GF-D8 (cell line): Measurements from ENCODE around the gene ZC3H4.
A peak's percentile ranks its signal among the peaks of the same experiment; 100 is the strongest.
"Not testable (repeated sequence)": the region's sequence is repeated elsewhere in the genome, so short reads cannot be mapped to it uniquely, and the experiment has no call there.

Source experiments
- DNase-seq: peaks from one replicate; lab custom pipeline; 2025; lab: John Stamatoyannopoulos, UW

The ZC3H4 gene

DNA sequence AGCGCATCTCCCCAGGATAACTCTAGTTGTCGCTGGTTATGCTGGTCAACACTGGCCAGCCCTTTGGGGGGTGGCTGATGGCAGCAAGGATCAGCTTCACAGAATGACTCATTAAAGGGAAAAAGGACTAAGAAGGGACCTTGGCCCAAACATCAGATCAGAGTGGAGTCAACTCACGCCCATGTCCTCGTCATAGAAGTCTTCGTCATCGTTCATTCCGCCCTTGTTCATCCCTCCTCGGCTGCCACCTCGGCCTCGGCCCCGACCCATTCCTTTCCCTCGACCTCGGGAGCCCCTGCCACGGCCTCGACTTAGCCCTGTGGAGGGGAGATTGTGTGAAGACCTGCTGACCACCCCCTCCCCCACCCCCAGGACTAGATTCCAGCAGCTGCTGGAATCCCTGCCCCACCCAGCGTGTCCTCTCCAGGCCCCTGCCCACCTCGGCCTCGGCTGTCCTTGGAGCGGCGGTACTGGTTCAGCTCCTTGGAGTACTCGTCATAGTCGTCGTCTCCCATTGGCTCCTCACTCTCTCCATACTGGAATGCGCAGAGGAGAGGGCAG is 28.6 kb downstream of the ZC3H4 start:
- no peak for DNase-seq

DNA sequence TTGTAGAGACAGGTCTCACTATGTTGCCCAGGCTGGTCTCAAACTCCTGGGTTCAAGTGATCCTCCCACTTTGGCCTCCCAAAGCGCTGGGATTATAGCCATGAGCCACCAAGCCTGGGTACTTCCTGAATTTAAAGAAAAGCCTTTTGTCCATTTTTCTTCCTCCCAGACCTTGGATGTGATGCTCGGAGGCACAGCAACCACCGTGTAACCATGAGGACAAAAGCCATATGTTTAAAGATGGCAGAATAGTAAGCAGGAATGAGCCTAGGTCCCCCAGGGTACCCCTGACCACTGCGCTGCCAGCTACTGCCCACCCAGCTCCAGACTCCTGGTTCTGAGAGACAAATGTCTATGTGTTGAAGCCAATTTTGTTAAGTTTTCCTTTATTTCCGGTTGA is 31.1 kb downstream of the ZC3H4 start:
- DNase-seq, result no peak

DNA sequence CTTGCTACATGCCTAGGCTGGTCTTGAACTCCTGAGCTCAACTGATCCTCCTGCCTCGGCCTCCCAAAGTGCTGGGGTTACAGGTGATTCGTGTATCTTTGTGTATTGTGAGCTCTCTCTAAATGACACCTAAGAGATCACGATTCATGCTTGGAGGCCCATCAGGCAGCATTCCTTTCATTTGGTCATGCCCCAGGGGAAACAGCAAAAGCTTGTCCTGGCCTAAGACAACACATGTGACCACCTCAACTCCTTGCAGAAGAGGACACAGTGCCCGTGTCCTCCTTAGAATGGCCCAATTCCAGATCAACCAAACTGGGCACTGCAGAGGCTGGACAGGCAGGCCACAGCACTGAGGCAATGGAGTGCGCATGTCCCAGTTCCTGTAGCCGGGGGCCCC is 32.5 kb downstream of the ZC3H4 start:
- no peak for DNase-seq

DNA sequence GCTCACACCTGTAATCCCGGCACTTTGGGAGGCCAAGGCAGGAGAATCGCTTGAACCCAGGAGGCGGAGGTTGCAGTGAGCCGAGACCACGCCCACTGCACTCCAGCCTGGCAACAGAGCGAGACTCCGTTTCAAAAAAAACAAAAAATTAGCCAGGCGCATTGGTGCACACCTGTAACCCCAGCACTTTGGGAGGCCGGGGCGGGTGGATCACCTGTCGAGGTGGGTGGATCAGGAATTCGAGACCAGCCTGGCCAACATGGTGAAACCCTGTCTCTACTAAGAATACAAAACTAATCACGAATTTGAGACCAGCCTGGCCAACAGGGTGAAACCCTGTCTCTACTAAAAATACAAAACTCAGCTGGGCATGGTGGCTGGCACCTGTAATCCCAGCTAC is 35.2 kb downstream of the ZC3H4 start:
- not testable (repeated sequence) for DNase-seq

DNA sequence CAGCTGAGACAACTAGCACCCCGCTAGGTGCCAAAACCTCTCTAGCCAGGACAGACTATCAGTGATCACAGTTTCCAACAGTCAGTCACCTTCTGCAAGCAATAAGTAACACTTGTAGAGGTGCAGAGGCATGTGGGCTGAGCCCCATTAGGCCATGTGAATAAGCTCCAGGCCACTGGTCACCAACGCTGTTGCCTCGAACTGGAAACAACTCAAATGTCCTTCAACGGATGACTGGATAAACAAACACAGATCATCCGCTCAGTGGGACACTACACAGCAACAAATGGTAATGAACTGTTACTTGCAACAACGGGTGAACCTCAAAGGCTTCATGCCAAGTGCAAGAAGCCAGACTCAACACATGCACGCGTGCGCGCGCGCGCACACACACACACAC is 37.6 kb downstream of the ZC3H4 start:
- no peak for DNase-seq

DNA sequence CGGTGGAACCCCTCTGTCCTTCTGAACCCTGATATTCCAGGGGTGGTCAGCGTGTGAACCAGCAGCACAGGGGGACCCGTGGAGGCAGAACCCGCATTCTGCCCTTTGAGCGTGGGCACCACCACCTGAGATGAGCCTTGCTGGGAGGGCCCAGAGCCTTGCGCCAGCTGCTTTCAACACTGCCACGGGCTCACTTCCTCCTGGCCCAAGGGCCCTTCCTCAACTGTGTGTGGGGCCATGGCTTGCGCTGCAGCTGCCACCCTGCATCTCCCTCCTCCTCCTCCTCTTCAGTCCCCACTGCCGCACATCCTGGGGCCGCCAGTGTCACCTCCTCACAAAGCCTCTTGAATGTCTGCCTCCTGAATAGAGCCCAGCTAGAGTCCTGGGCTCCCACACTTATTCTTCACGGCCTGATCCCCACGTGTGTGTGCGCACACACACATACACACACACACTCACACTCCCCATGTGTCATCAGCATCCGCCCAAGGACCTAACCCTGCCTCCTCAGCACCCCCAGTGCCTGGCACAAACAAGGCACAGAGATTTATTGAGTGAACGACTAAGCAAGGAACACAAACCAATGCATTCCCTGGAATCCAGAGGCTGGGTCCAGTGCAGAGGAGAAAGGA is 38.3 kb downstream of the ZC3H4 start:
- DNase-seq, result peak; percentile 59

DNA sequence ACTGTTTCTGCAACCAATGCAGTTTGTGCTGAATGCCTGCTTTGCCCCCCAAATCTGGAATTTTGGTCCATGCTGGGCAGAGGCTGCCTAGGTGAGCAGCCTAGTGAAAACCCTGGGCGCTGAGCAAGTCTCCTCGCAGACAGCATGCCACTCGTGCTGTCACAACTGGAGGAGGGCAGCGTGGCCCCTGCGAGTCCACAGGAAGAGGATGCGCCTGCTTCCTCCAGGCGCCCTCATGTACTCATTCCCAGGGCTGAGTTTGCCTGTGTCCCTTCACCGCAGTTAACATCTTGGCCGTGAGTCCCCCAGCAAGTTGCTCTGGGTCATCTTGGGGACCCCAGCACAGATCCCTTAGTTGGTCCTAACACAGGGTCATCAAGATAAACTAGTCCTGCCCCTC is 39.0 kb downstream of the ZC3H4 start:
- DNase-seq, result no peak

DNA sequence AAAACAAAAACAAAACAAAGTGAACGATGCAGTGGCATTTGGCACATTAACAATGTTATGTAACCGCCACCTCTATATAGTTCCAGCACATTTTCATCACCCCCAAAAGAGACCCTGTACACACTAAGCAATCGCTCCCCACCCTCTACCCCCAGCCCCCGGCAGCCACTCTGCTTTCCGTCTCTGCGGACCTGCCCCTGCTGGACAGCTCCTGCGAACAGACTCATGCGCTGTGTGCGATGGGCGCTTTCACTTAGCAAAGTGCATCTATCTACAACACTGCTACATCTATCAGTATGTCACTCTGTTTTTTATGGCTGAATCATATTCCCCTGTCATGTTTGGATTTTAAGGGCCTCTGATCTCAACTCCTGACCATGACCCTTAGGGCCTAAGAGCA is 40.0 kb downstream of the ZC3H4 start:
- no peak for DNase-seq

DNA sequence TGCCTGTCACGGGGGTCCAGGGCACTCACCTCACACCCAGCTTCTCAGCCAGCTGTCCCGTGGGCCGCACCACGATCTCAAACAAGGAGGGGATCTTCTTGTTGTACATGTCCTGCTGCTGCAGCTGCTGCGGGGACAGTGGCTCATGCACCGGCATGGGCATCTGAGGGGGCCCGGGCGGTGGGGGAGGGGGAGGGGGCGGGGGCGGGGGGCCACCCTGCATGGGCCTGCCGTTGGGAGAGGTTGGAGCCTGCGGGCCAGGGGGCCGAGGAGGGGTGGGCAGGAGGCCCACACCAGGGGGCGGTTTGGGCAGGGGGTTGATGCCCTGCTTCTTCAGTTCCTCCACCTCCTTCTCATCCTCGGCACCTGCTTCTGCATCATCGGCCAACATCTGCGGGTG is 41.3 kb downstream of the ZC3H4 start:
- DNase-seq, result no peak

DNA sequence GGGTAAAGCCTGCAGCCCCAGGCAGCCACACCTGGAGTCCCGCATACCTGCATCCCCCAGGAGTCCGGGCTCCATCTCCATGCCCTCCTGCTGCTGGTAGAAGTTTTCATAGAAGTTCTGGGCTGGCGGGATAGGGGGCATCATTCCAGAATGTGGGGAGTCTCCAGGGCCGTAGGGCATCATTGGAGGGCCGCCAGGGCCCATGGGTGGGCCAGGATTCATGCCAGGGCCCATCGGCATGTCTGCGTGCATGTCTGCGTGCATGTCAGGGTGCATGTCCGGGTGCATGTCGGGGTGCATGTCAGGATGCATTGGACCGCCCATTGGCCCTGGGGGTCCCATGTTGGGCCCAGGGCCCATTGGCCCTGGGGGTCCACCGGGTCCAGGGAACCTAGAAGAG is 41.8 kb downstream of the ZC3H4 start:
- no peak for DNase-seq

DNA sequence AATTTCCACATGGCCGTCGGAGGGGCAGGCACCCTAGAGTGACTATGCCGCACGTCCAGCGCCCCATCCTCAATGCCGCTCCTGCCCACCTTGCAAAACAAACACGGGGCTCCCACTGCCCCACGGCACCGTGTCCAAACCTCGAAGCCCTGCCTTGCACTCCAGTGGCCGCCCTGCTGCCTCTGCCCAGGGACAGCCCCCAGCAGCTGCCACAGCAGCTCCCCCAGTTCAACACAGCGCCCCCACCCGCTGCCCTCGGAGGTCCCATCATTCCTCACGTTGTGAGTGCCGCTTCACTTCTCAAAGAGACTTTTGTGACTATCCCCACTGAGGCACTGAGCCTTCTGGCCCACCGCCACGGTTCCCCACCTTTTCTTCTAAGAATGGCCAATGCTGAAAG is 42.8 kb downstream of the ZC3H4 start:
- no peak for DNase-seq

DNA sequence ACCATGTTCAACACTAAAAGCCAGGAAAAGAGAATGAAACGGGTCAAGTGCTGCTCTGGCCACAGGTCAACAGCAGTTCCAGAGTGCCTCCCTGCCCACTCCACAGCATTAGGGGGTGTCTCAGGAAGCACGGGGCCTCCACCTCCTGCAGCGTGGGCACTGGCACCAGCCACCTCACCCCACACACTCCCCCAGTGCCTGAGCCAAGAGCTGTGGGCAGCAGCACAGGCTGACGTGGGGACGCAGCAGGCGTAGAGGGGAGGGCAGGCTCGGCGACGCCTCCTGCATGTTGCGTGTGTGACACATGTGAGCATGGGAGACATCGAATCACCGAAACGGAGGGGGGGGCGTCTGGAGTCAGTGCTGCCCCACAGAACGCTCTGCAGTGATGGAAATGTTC is 43.8 kb downstream of the ZC3H4 start:
- no peak for DNase-seq

DNA sequence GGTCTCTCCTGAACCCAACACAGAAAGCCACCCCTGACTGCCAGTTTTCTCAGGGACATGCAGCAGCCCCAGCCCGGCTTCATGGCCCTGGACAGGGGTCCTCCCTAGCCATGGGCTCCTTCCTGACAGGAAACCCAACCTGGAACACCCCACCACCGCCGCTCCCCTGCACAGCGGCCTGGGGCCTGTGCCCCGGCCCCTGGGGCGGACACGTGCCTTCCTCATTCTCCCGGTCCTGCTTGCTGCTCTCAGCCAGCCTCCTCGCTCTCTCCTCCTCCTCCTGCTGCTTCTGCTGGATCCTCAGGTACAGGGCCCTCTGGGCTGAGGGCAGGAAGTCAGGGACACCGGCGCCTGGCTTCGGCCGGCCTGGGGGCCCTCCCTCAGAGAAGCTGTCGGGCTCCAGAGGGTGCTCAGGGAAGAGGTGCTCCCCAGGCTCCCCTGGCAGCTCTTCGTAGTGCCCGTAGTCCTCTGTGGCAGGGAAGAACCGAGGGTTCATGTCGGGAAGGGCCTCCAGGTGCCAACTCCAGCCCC is 44.6 kb downstream of the ZC3H4 start:
- no peak for DNase-seq

DNA sequence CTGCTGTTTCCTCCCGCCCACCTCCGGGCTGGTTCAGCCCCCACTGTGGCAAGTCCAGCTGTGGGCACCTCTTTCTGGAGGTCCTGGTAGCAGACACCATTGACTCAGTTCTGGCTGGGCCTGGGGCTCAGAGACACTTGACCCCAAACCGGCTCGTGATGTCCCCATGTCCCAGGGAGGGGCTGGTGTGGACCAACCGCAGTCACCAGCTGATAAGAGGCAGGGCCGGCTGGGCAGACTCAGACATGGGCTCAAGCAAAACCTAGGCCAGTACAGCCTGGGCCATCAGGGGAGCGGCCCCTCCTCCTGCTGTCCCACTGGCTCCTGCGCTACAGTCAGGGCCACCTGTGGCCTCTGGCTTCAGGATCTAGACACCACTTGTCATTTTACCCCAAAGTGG is 45.3 kb downstream of the ZC3H4 start:
- DNase-seq, result no peak

DNA sequence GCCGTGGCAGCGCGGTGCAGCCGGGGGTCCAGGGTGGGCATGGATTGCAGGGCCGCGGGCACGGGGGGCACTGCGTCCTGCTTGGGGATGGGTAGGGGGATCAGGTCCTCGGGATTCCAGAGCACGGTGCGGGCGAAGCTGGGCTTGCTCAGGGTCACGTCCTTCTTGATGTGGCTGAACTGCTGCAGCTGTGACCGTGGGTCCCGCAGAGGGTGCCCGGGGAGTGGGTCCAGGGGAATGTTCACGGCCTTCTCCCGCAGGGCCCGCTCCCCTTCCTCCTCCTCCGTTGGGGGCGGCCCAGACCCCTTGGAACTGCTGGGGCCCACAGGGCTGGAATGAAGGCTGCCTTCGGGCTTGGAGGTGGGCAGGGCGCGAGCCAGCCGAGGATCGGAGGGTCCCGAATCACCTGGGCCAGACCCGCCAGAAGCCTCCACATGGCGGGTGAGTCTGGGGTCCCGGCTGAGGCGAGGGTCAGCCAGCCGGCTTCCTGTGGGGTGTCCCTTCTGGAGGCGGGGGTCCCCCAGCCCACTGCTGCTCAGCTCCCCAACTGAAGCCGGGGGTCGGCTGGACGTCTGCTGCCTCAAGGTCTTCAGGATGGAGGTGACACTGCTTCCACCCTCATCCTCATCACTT is 46.2 kb downstream of the ZC3H4 start:
- no peak for DNase-seq

DNA sequence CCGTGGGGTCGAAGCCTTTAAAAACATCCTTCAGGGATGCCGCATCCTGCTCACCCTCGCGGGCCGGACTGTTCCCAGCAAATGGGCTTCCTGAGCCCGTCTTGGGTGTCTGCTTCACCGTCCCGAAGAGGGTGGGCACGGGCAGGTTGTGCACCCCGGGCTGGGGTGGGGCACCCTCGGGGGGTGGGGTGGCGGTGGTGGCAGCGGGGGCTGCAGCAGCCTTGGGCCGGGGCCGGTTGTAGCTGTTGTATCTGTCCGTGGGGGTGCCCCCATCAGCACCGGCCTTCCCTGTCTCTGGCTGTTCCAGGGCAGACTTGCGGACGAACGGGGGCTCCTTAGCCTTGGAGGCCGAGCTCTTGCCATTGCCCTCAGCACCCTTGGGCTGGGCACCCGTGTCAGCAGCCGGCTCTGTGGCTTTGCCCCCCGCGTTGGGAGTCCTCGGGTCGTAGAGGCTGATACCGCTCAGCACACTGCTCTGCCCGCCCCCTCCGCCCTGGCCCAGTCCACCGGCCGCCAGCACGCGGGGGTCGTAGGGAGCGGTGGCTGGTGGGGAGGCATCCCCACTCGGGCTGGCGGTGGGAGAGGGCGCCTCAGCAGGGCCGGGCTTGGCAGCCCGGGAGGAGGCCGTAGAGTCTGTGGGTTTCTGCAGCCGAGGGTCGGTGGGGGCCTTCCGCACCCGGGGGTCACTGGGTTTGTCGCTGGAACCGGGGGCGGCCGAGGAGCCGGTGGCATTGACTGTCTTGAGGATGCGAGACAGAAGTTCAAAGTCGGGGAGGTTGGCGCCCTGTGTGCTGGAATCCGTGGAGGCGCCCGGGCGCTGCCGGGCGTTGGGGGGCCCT is 47.0 kb downstream of the ZC3H4 start:
- DNase-seq, result no peak

DNA sequence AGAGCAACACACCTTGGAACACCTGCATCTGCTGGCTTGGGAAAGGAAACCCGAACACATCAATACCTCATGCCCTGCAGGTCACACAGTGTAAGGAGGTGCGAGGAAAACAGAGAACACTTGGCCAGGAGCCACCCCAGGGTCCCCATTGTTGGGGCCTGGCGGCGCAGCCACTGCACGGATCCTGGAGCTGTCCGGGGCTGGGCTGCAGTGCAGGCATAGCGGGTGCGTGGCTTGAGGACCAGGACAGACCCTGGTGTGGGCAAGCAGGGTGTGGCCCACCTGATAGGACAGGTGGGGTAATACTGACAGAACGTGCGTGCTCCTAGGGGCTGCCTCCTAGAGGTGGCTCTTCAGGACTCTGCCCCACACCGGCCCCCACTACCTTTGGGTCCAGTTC is 48.3 kb downstream of the ZC3H4 start:
- DNase-seq, result no peak

DNA sequence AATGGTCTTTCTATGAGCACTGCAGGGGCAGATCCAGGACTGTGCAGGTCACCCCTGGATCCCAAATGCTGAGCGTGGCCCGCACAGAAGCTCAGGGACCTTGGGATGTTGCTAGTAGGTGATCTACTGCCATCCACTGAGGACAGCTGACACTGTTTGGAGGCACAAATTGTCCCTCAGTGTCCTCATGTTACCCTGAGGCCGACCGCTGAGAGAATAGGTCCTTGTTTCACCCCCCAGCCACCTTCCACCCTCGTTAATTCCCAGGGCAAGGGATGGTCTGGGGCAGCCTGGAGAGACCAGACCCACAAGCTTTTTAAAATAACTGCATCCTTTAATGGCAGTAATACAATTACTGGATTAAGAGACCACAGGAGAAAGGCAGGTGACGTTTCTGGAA is 49.7 kb downstream of the ZC3H4 start:
- DNase-seq, result no peak

DNA sequence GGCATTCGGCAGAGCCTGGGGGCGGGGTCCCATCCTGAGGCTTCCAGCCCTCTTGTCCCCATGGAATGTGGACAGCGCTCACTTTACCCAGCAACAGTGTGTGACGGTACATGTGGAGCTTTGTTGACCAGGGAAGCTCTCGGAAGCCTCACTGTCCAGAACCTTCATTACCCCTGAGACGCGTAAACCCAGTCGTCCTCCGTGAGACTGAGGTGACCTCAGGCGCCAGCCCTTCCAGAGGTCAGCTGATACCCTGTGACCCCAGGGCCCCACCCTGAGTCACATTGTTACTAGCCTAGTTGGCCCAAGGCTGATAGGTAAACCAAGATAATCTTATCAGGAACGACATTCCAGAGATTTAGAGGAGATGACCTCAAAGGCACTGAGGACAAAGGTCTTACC is 55.0 kb downstream of the ZC3H4 start:
- no peak for DNase-seq

DNA sequence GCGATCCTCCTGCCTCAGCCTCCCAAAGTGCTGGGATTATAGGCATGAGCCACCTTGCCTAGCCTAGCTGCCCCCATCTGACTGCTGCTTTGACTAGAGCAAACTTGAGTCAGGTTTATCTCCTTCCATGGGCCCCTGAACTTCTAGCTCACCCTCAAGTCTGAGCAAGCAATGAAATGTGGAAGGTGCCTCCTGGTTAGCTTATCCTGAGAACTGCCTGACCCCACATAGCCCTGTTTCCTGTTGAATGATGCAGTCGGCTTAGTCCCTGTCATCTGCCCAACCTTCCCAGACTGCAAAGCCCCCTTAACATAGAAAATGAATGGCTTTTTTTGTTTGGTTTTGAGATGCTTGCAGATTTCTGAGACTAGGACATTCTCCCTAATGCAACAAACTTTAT is 56.2 kb downstream of the ZC3H4 start:
- no peak for DNase-seq

DNA sequence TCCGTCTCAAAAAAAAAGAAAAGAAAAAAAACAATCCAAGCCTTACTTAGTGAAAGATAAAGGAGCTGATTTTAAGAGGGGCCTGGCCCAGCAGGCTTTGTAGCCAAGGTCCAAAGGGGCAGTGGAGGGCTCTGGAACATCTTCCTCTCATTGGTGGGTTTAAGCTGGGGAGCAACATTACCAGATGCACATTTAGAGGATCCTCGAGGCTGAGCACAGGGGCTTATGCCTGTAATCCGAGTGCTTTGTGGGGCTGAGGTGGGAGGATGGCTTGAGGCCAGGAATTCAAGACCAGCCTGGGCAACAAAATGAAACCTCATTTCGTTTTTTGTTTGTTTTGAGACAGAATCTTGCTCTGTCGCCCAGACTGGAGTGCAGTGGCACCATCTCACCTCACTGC is 57.2 kb downstream of the ZC3H4 start:
- no peak for DNase-seq

DNA sequence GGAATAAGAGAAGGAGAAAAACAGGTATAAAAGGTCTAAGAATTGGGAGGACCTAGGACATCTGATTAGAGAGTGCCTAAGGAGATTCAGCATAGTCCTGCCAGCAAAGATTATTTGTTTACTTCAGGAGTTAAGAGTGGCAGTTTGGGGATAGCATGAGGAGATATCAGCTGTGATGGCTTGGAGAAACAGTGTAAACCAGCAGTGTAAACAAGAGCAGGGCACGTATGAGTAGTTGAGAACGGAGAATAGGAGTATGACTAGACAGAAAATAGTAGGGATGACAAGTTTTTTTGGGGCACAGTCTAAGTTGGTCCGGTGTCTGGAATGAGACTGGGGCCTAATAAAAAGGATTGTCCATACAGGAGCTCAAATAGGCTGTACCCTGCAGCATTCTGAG is 63.0 kb downstream of the ZC3H4 start:
- DNase-seq, result not testable (repeated sequence)

DNA sequence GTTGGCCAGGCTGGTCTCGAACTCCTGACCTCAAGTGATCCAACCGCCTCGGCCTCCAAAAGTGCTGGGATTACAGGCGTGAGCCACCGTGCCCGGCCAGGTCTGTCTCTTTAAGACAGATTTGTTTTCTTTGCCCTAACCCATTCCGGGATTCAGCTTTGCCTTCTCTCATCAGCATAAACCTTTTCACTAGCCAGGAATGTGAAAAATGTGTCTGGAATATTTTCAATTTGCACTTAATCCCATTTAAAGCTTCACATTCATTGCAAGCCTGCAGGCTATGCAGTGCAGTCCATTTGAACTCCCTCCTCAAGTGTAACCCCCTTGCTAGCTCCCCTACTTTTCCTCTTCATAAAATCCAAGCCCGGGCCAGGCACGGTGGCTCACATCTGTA is 64.3 kb downstream of the ZC3H4 start:
- no peak for DNase-seq
